ENCODE measurements around the gene PRRX2.

DNA sequence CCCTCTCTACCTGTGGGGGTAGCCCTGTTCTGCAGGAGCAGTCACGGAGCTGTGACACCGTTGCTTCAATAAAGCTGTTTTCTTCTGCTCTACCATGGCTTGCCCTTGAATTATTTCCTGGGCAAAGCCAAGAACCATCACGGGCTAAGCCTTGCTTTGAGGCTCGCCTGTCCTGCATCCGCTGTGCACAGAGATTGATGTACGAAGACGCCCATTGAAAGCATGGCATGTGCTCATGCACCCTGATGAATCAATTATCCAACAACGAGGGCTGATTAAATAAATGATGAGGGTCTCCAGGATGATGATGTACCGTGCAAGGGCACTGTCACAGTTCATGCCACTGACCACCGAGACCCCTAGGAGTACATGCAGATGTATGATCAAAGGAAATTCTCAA is 66.7 kb downstream of the PRRX2 start:
- TF ChIP-seq, protein P1, sequence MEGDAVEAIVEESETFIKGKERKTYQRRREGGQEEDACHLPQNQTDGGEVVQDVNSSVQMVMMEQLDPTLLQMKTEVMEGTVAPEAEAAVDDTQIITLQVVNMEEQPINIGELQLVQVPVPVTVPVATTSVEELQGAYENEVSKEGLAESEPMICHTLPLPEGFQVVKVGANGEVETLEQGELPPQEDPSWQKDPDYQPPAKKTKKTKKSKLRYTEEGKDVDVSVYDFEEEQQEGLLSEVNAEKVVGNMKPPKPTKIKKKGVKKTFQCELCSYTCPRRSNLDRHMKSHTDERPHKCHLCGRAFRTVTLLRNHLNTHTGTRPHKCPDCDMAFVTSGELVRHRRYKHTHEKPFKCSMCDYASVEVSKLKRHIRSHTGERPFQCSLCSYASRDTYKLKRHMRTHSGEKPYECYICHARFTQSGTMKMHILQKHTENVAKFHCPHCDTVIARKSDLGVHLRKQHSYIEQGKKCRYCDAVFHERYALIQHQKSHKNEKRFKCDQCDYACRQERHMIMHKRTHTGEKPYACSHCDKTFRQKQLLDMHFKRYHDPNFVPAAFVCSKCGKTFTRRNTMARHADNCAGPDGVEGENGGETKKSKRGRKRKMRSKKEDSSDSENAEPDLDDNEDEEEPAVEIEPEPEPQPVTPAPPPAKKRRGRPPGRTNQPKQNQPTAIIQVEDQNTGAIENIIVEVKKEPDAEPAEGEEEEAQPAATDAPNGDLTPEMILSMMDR (IDR thresholded peaks at IDR 0.05), result no peak
- TF ChIP-seq EP300 (IDR thresholded peaks at IDR 0.05), result no peak
